GM18951 (cell line): ENCODE data around the gene TMEM42.
"Not testable (repeated sequence)": the region's sequence is repeated elsewhere in the genome, so short reads cannot be mapped to it uniquely, and the experiment has no call there.

ENCODE experiments used
- POLR2A ChIP-seq: IDR thresholded peaks from 4 replicates; pipeline ENCODE4 v1.6.1; 2011; ENCODE audit warnings: mild to moderate bottlenecking; ENCODE audit not compliant: insufficient read length, insufficient read depth; ENCODE audit errors: extremely low read depth
- in situ Hi-C: fragments of 300-500 bp; cut with MboI; formaldehyde crosslinking; loops from one replicate; pipeline ENCODE4 v1.12.0; 2022; ENCODE audit warnings: low sequenced_read_pairs, mixed read lengths, inconsistent platforms; ENCODE audit not compliant: unreplicated experiment

Gene TMEM42

GRCh38 chr3:44848634-44849033, 13.1 kb upstream of the TMEM42 start:
- in situ Hi-C loops, result no loop called here
- TF ChIP-seq POLR2A, result no peak

DNA sequence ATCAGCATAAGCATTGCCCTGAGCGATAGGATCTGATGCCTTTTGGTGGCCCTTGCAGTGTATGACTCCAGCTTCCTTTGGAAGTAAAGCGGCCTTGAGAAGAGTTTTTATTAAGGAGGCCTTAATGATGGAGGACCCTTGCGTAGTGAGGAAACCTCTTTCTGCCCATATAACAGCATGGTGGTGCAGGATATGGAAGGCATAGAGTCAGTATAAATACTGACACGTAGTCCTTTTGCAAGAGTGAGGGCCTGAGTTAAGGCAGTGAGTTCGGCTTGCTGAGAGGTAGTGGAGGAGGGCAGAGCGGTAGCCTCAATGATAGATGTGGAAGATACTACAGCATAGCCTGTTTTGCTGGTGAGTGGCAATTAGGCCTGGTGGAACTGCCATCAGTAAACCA, 5.0 kb upstream of the TMEM42 start:
- in situ Hi-C loops, result not testable (repeated sequence)

DNA sequence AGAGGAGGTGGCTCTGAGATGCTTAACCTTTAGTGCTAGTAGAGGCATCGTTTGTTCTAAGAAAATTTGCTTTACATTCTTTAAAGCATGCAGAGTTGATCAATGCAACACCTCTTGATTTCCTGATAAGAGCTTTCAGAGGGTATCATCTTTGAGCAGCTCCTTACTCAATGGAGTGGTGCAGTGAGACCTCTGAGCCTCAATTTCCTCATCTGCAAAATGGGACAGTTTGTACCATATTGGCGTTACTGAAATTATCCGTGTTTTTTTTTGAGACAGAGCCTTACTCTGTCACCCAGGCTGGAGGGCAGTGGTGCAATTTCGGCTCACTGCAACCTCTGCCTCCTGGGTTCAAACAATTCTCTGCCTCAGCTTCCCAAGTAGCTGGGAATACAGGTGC, 1.6 kb upstream of the TMEM42 start:
- in situ Hi-C loops, result no loop called here
- TF ChIP-seq POLR2A, result no peak

- in situ Hi-C loops, result no loop called here
- no peak for TF ChIP-seq POLR2A
These were observed 520 bp downstream of the TMEM42 start for GRCh38 chr3:44862226-44862637.

DNA sequence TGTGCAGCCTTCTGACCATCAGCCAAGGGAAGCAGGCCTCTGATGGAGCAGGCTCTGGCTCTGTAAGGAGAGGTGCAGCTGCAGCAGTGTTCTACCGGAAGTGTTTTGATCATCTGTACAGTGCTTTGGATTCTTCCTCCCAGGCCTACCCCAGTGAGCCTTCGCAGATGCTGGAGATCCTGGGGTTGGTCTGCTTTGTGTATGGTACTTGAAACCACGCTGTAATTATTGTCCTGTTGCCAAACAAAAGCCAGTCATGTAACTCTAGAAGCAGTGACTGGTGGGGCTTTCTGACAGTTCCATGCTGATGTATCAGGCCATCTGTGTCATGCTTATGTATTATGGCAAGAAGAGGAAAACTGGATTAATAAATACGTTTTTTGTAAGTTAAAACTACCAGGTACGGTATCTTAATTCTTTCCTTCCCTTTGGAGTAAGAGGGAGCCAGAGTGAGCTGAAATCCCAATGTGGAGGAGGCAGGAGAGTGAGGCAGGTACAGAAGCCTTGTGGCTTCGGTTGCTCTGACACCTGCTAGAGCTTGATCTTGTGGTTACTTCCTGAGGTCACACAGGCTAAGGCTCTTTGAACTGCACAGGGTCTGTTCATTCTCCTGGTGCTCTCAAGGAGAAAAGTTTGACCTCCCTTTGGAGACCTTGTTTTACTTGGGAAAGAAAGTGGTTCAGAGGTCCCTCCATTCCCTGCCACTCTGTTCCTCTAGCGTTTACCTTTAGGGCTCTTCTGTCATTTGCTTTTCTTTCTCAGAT, 3.7 kb downstream of the TMEM42 start:
- no peak for TF ChIP-seq POLR2A
- in situ Hi-C loops, result no loop called here

GRCh38 chr3:44867421-44868111, 5.9 kb downstream of the TMEM42 start:
- in situ Hi-C loops, result no loop called here
- TF ChIP-seq POLR2A, result no peak

- TF ChIP-seq POLR2A, result no peak
- in situ Hi-C loops, result no loop called here
These were observed 8.8 kb downstream of the TMEM42 start for GRCh38 chr3:44870375-44871061.

DNA sequence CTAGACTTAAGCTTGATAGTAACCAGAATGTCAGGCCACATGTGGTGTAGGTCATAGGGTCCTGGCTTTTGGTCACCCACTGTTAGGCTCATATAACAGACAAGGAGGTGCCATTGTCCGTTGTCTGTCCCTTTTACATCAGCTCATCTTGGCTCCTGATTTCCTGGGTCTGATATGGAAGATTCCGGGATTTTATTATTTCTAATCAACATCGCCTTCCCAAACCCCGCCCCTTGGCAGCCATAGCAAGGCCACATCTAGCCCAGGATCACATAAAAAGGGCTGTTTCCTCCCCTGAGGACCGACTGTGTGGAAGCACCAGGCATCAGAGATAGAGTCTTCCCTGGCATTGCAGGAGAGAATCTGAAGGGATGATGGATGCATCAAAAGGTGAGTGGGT, 12.6 kb downstream of the TMEM42 start, which contains the start of gene TGM4:
Gene TGM4 (plus strand): TSS at position 301 of the 400 bp plus-strand sequence. CDS start 71 bp downstream, at position 372.
- no peak for TF ChIP-seq POLR2A
- in situ Hi-C loops, result no loop called here

DNA sequence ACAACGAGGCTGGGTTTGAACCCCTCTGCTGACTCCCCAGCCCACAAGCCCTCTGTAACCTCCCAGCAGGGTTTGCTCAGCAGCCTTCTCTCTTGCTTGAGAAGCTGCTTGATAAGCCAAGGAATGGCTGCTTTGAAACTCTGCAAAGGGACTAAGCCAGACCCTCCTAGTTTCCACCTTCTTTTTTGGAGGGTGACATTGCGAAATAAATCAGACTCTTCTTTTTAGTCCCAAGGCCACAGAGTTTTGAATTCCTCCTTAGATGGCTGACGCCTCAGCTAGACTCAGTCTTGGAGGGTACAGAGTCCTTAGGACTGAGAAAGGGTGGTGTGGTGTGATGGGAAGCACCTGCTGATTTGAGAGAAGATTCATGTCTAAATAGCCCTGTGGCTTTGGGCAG, 13.9 kb downstream of the TMEM42 start:
- no peak for TF ChIP-seq POLR2A

DNA sequence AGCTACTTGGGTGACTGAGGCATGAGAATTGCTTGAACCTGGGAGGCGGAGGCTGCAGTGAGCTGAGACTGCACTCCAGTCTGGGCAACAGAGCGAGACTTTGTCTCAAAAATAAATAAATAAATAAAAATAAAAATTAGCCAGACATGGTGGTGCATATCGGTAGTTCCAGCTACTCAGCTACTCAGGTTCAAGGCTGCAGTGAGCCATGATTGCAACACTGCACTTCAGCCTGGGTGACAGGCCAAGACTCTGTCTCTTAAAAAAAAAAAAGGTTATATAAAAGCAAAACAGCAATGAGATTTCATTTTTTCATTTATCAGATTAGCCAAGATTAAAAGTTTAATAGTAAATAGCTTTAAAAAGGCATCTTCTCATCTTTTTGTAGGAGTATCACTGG, 15.6 kb downstream of the TMEM42 start:
- no peak for TF ChIP-seq POLR2A
- in situ Hi-C loops, result no loop called here

More for the DNA sequence above, 13.9 kb downstream of the TMEM42 start:
- in situ Hi-C loops, result no loop called here

DNA sequence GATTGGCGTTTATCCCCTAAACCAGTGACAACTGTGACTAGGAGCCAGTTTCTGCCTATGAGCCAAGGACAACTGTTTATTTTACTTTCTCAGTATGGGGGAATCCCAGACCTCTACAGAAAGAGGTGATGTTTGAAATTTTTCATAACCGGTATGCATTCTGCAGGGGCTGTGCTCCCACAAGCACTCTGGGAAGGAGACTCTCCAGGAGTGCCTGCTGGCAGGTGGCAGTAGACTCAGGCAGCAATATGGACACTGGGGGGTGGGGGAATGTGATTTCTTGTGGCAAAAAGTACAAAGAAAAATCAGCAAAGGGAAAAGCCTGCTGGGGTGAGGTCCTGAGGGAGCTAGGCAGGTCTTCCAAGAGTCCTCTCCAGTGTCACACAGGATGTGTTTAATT, 18.6 kb downstream of the TMEM42 start:
- TF ChIP-seq POLR2A, result no peak
- in situ Hi-C loops, result no loop called here

DNA sequence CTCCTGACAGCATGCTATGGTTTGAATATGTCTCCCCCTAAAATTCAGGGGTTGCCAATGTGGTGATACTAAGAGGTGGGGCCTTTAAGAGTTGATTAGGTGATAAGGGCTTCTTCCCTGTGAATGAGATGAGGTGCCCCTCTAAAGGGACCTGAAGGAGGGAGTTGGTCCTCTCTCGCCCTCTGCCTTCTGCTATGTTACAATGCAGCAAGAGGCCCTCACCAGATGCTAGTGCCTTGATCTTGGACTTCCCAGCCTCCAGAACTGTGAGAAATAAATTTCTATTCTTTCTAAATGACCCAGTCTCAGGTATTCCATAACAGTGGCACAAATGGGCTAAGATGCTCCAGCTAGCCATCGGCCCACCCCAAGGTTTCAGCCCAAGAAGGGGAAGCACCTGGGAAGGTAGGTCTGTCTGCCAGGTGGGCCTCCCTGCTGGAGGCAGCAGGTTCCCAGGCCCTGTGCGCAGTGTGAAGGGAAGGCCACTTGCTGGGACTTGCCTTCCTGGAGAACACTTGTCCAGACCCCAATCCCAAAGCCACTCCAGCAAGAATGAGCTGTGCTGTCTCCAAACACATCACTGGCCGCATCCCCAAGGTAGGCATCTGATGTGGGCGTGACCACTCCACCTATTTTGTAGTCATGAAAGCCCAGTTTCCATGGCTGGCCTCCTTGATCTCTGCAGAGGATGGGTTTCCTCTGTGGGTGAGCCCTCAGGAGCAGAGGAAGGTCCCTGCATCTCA, 21.7 kb downstream of the TMEM42 start:
- in situ Hi-C loops, result no loop called here

GRCh38 chr3:44883999-44884431, 22.3 kb downstream of the TMEM42 start:
- in situ Hi-C loops, result no loop called here

More for the DNA sequence above, 21.7 kb downstream of the TMEM42 start:
- no peak for TF ChIP-seq POLR2A

More at GRCh38 chr3:44883999-44884431, 22.3 kb downstream of the TMEM42 start:
- TF ChIP-seq POLR2A, result no peak
